HCT116 (cell line): Measurements from ENCODE around the gene DTNB.
"Not testable (repeated sequence)": the region's sequence is repeated elsewhere in the genome, so short reads cannot be mapped to it uniquely, and the experiment has no call there.

Source experiments
- ELF1 ChIP-seq: IDR thresholded peaks from 2 replicates; pipeline ENCODE4 v1.6.1; 2012; ENCODE audit warnings: low read depth, borderline replicate concordance
- EZH2 ChIP-seq: fragments of 200-600 bp; sonication (generic); IDR thresholded peaks from 2 replicates; pipeline ENCODE4 v1.6.1; 2017; ENCODE audit warnings: antibody characterized with exemption, mixed run types
- POLR2A ChIP-seq: IDR thresholded peaks from 2 replicates; pipeline ENCODE4 v1.7.0; 2011; ENCODE audit warnings: borderline replicate concordance; ENCODE audit not compliant: insufficient read depth, insufficient read length; ENCODE audit errors: extremely low read depth
- POLR2AphosphoS5 ChIP-seq: IDR thresholded peaks from 2 replicates; pipeline ENCODE4 v1.6.1; 2011; ENCODE audit warnings: mild to moderate bottlenecking, low read depth, low read length, moderate library complexity
- REST ChIP-seq: IDR thresholded peaks from 2 replicates; pipeline ENCODE4 v1.6.1; 2012; ENCODE audit warnings: low read depth
- SIN3A ChIP-seq: IDR thresholded peaks from 2 replicates; pipeline ENCODE4 v1.6.1; 2012; ENCODE audit warnings: low read depth
- ZBTB33 ChIP-seq: IDR thresholded peaks from 2 replicates; pipeline ENCODE4 v1.6.1; 2011; ENCODE audit warnings: mild to moderate bottlenecking, low read length, moderate library complexity; ENCODE audit not compliant: insufficient replicate concordance; ENCODE audit errors: extremely low read depth
- ZFX ChIP-seq: fragments of 450-650 bp; IDR thresholded peaks from 2 replicates; pipeline ENCODE4 v1.6.1; 2017
- ZNF274 ChIP-seq: fragments of 200-500 bp; sonication (Bioruptor generic); IDR thresholded peaks from 2 replicates; pipeline ENCODE4 v1.6.1; 2014; ENCODE audit warnings: mild to moderate bottlenecking, low read depth, low read length, inconsistent platforms
- TF ChIP-seq, protein P1 (sequence below), 3 experiments: fragments of 200-600 bp in 1 of 3; sonication (generic) in 1 of 3; IDR thresholded peaks in 2 of 3; conservative IDR thresholded peaks in 1 of 3; 2 replicates each; pipeline ENCODE4 v1.5.1; 2012 to 2017; ENCODE audit warnings: low read depth in 2 of 3, low read length in 2 of 3, antibody characterized with exemption in 1 of 3, borderline replicate concordance in 1 of 3, control low read depth in 1 of 3, mild to moderate bottlenecking in 1 of 3, mixed read lengths in 1 of 3, mixed run types in 1 of 3, moderate library complexity in 1 of 3; ENCODE audit not compliant: insufficient read depth in 1 of 3

DNA sequence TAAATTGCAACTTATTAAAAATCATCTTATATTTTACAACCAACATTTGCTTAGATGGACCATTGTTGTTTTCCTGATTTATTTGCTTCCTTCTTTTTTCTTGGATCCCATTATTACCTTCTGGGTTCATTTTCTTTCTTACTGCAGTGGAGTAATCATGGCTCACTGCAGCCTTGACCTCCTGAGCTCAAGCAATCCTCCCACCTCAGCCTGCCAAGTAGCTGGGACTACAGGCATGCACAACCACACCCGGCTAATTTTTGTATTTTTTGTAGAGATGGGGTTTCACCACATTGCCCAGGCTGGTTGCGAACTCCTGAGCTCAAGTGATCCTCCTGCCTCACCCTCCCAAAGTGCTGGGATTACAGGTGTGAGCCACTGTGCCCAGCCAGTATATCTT lies 123.8 kb downstream of the DTNB start:
- TF ChIP-seq ZFX, EZH2, ELF1, ZBTB33, POLR2AphosphoS5, SIN3A, POLR2A, REST, ZNF274: not testable (repeated sequence)
- TF ChIP-seq, protein P1, sequence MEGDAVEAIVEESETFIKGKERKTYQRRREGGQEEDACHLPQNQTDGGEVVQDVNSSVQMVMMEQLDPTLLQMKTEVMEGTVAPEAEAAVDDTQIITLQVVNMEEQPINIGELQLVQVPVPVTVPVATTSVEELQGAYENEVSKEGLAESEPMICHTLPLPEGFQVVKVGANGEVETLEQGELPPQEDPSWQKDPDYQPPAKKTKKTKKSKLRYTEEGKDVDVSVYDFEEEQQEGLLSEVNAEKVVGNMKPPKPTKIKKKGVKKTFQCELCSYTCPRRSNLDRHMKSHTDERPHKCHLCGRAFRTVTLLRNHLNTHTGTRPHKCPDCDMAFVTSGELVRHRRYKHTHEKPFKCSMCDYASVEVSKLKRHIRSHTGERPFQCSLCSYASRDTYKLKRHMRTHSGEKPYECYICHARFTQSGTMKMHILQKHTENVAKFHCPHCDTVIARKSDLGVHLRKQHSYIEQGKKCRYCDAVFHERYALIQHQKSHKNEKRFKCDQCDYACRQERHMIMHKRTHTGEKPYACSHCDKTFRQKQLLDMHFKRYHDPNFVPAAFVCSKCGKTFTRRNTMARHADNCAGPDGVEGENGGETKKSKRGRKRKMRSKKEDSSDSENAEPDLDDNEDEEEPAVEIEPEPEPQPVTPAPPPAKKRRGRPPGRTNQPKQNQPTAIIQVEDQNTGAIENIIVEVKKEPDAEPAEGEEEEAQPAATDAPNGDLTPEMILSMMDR (IDR thresholded peaks at IDR 0.05 in 2 of 3, conservative IDR thresholded peaks at IDR 0.05 in 1 of 3; ENCODE audit: borderline replicate concordance in 1 of 3, insufficient read depth in 1 of 3, low read depth in 2 of 3, low read length in 2 of 3): not testable (repeated sequence)
